ACC112 (cell line): ENCODE data around the gene PPP1R12A.

Experiments
- H2AFZ ChIP-seq: fragments of 200-600 bp; sonication (generic); one replicate; pipeline ENCODE4 v1.6.0; 2017; ENCODE audit warnings: antibody characterized with exemption, low read length; ENCODE audit not compliant: unreplicated experiment
- H3K27ac ChIP-seq: fragments of 200-600 bp; sonication (generic); 2 replicates; pipeline ENCODE4 v1.5.1; 2014; ENCODE audit warnings: low read depth, mild to moderate bottlenecking, antibody characterized with exemption, low read length, moderate library complexity
- H3K27me3 ChIP-seq: fragments of 200-600 bp; sonication (generic); 2 replicates; pipeline ENCODE4 v1.6.1; 2014; ENCODE audit warnings: mild to moderate bottlenecking, antibody characterized with exemption, low read length, moderate library complexity, mixed read lengths; ENCODE audit not compliant: insufficient read depth
- H3K36me3 ChIP-seq: fragments of 200-600 bp; sonication (generic); 2 replicates; pipeline ENCODE4 v1.6.1; 2016; ENCODE audit warnings: mild to moderate bottlenecking, antibody characterized with exemption, low read length, moderate library complexity, mixed read lengths; ENCODE audit not compliant: insufficient read depth
- H3K4me1 ChIP-seq: fragments of 200-600 bp; sonication (generic); one replicate; pipeline ENCODE4 v1.6.1; 2016; ENCODE audit warnings: low read length, mixed read lengths; ENCODE audit not compliant: insufficient read depth, unreplicated experiment, control insufficient read depth
- H3K4me3 ChIP-seq: fragments of 200-600 bp; sonication (generic); 2 replicates; pipeline ENCODE4 v1.5.1; 2014; ENCODE audit warnings: mild to moderate bottlenecking, low read depth, low read length
- H3K79me2 ChIP-seq: fragments of 200-600 bp; sonication (generic); one replicate; pipeline ENCODE4 v1.6.0; 2016; ENCODE audit warnings: low read length; ENCODE audit not compliant: control insufficient read depth, unreplicated experiment, insufficient read depth

Gene PPP1R12A

DNA sequence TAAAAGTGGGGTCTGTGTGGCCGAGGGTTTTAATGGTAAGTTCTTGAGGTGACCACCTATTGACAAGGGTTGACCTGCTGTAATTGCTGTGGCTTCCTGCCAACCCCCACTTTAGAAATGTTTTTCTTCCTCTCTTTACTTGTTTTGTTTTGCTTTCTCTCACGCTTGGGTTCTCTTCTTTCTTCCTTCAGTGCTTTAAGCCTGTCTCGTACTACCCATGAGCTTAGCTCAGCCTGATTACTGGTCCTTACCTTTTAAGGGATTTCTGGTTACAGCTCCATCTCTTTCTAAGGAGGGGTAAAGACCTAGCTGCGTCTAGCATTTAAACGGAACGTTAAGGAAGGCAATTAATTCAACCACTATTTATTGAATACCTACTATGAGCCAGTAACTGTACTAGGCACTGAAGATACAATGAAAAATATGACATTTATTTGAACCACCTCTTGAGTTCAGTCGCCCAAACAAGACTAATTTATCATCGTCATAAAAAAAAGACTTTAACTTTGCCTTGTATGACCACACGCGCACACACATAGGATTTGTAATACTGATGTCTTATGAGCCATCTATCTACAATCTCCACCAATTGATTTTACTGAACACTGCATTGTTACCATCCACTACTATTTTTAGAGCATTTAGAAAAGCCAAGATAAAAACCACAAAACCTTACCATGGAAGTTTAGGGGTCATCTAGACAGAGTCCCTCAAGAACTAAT, 888 bp upstream of the PPP1R12A start:
- Histone ChIP-seq H3K4me1 (peaks cover 13% of the 10 kb centered on the region), H3K79me2 (peaks cover 61% of the 10 kb centered on the region)

GRCh38 chr12:79934281-79935020, 446 bp downstream of the PPP1R12A start:
- Histone ChIP-seq H3K4me3 (peak overlapping the region; percentile 99), H3K79me2 (peaks cover 72% of the 10 kb centered on the region), H3K27me3 (no peaks in the 10 kb centered on the region), H3K36me3 (no peaks in the 10 kb centered on the region), H2AFZ (peak overlapping the region; percentile 60), H3K27ac (peak overlapping the region; percentile 82), H3K4me1 (peaks cover 13% of the 10 kb centered on the region)

More for the DNA sequence above, 888 bp upstream of the PPP1R12A start:
- H3K27me3 ChIP-seq: no peaks in the 10 kb centered on the region
- H3K4me3 ChIP-seq: peak overlapping the region; percentile 99
- peak overlapping the region; percentile 92 for H2AFZ ChIP-seq
- H3K27ac ChIP-seq: peak overlapping the region; percentile 82
- H3K36me3 ChIP-seq: no peaks in the 10 kb centered on the region

- H2AFZ ChIP-seq: no peak overlapping the region
- H3K4me1 ChIP-seq: peaks cover 13% of the 10 kb centered on the region
- peak overlapping the region; percentile 99 for H3K4me3 ChIP-seq
- H3K36me3 ChIP-seq: no peaks in the 10 kb centered on the region
- H3K79me2 ChIP-seq: peaks cover 80% of the 10 kb centered on the region
- H3K27ac ChIP-seq: peak overlapping the region; percentile 82
- H3K27me3 ChIP-seq: no peaks in the 10 kb centered on the region
Measured at GRCh38 chr12:79933532-79934264, 1.2 kb downstream of the PPP1R12A start.

DNA sequence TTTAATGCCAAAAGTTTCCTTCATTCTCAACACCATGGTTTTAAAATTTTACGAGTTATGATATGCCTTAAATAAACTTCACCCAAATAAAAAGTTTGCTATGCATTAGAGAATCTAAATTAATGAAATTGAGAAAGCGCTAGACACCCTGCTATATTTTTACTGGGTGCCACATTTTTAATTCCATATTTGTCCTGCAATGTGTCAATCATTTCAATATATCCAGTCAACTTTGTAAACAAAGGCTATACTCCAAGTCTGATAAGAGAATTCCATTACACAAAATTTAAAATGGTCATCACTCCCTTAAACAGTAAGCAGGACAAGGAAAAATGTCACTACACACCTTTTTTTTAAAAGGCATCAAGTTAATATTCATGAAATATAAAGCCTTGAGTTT, 1.9 kb downstream of the PPP1R12A start:
- H3K4me1 ChIP-seq: peaks cover 13% of the 10 kb centered on the region
- peak overlapping the region; percentile 82 for H3K27ac ChIP-seq
- H2AFZ ChIP-seq: no peak overlapping the region
- no peaks in the 10 kb centered on the region for H3K27me3 ChIP-seq
- H3K79me2 ChIP-seq: peaks cover 86% of the 10 kb centered on the region
- H3K4me3 ChIP-seq: peak overlapping the region; percentile 99
- H3K36me3 ChIP-seq: no peaks in the 10 kb centered on the region

DNA sequence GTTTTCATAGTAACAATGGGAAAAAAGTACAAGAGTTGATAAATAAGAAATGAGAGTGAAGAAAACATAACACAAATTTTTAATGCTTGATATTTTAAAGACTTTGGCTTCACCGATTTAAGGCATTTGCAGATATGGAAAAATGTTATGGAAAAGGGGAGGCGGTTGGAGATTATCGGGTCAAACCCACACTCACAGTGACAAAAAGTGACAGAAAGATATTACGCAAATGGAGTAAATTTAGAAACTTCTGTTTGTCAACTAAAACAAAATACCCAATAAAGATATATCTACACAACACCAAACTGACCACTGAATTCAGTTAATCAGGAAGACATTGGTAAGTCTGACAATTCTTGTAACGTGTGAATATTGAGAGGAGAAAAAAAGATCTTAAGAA, 2.5 kb downstream of the PPP1R12A start:
- Histone ChIP-seq H3K27me3 (no peaks in the 10 kb centered on the region), H3K4me1 (peaks cover 13% of the 10 kb centered on the region), H3K4me3 (peak overlapping the region; percentile 99), H2AFZ (no peak overlapping the region), H3K79me2 (peaks cover 93% of the 10 kb centered on the region), H3K36me3 (no peaks in the 10 kb centered on the region), H3K27ac (no peak overlapping the region; the same call in 1 of the 2 replicates)

DNA sequence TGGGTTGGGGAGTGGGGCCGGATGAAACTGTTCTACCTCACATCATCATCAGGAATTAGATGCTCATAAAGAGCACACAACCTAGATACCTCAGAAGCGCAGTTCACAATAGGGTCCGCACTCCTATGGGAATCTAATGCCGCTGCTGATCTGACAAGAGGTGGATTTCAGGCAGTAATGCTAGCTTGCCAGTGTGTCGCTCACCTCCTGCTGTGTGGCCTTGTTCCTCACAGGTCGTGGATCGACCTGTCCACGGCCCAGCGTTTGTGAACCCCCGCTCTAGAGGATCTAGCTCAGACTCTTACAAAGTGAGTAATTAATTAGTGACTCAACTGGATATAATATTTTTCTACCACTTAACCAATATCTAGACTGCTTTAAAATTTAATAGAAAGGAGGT, 5.8 kb downstream of the PPP1R12A start:
- H2AFZ ChIP-seq: no peak overlapping the region
- H3K27ac ChIP-seq: no peak overlapping the region
- H3K79me2 ChIP-seq: peaks cover 97% of the 10 kb centered on the region
- peaks cover 8% of the 10 kb centered on the region for H3K4me1 ChIP-seq
- H3K4me3 ChIP-seq: no peak overlapping the region
- H3K27me3 ChIP-seq: no peaks in the 10 kb centered on the region
- H3K36me3 ChIP-seq: no peaks in the 10 kb centered on the region

DNA sequence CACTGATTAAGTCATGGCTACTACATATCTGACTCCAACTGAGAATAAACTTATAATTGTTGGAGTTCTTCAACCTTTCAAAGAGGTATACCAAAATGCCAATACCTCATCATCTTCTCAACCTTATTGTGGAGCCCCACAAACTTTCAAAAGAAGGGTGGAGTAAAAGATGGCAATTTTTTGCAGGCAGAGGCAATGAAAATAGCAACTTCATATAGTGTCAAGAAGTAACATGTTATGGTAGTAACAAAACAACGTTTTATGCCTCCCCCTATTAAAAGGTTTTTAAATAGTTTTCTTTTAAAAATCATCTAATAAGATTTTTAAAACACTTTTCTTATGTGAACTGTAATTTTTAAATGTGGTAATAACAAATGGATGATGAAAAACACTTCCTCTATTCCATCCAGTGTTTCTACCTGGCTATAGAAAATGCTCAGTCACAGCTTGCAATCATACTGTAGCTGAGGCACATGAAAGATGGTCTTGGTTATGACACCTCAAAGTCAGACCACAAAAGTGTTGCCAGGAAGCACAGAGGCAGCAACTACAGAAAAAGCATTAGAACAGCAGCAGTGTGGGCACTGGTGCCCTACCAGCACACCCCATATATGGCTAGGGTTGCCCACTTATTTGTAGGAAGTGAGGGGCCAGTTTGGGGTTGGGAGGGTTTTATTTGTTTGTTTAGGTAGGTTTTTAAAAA, 7.0 kb downstream of the PPP1R12A start:
- peaks cover 8% of the 10 kb centered on the region for H3K4me1 ChIP-seq
- H3K27me3 ChIP-seq: no peaks in the 10 kb centered on the region
- H2AFZ ChIP-seq: no peak overlapping the region
- H3K27ac ChIP-seq: no peak overlapping the region
- no peak overlapping the region for H3K4me3 ChIP-seq
- H3K79me2 ChIP-seq: peaks cover 94% of the 10 kb centered on the region
- no peaks in the 10 kb centered on the region for H3K36me3 ChIP-seq

DNA sequence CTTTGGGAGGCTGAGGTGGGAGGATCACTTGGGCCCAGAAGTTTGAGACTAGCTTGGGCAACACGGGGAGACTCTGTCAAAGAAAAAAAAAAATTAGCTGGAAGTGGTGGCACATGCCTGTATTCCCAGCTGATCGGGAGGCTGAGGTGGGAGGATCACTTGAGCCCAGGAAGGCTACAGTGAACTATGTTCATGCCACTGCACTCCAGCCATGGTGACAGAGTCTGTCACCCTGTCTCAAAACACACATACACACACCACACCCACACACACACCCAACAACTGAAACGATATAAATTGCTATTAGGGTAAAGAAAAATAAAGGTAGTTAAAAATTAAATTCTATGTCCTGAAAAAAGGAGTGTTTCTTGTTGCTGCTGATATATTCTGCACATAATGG, 7.9 kb downstream of the PPP1R12A start:
- H3K4me3 ChIP-seq: no peak overlapping the region
- no peaks in the 10 kb centered on the region for H3K27me3 ChIP-seq
- peaks cover 94% of the 10 kb centered on the region for H3K79me2 ChIP-seq
- H3K27ac ChIP-seq: no peak overlapping the region
- peaks cover 8% of the 10 kb centered on the region for H3K4me1 ChIP-seq
- H3K36me3 ChIP-seq: no peaks in the 10 kb centered on the region
- no peak overlapping the region for H2AFZ ChIP-seq

- no peaks in the 10 kb centered on the region for H3K27me3 ChIP-seq
- H3K4me3 ChIP-seq: no peak overlapping the region
- no peak overlapping the region for H3K27ac ChIP-seq
- H3K36me3 ChIP-seq: no peaks in the 10 kb centered on the region
- no peak overlapping the region for H2AFZ ChIP-seq
- peaks cover 3% of the 10 kb centered on the region for H3K4me1 ChIP-seq
- peaks cover 95% of the 10 kb centered on the region for H3K79me2 ChIP-seq
Measured at GRCh38 chr12:79925492-79925891, 9.4 kb downstream of the PPP1R12A start.

DNA sequence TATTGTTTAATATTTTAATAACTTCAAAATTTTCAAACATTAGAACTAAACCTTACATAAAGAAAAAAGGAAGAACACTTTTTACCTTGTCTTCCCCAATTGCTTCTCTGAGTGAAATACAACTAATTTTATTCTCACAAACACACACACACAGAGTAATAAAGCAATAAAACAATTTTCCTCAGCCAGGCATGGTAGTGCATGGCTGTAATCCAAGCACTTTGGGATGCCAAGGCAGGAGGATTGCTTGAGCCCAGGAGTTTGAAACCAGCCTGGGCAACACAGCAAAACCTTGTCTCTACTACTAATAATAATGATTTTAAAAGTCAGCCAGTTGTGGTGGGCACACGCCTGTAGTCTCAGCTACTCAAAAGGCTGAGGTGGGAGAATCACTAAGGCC, 13.1 kb downstream of the PPP1R12A start:
- H3K4me3 ChIP-seq: no peak overlapping the region
- no peak overlapping the region for H3K27ac ChIP-seq
- H3K36me3 ChIP-seq: no peaks in the 10 kb centered on the region
- peaks cover 93% of the 10 kb centered on the region for H3K79me2 ChIP-seq
- H3K27me3 ChIP-seq: no peaks in the 10 kb centered on the region
- no peak overlapping the region for H2AFZ ChIP-seq
- peaks cover 3% of the 10 kb centered on the region for H3K4me1 ChIP-seq
